HG02981 (cell line): Measurements from ENCODE around the gene GTF2I.
"Not testable (repeated sequence)": the region's sequence is repeated elsewhere in the genome, so short reads cannot be mapped to it uniquely, and the experiment has no call there.

Experiments used
- ATAC-seq: cut with Tn5 transposase; IDR thresholded peaks from one replicate; pipeline ENCODE4 v1.9.1; 2021; ENCODE audit warnings: mild to moderate bottlenecking, moderate library complexity; ENCODE audit not compliant: unreplicated experiment

The GTF2I gene

DNA sequence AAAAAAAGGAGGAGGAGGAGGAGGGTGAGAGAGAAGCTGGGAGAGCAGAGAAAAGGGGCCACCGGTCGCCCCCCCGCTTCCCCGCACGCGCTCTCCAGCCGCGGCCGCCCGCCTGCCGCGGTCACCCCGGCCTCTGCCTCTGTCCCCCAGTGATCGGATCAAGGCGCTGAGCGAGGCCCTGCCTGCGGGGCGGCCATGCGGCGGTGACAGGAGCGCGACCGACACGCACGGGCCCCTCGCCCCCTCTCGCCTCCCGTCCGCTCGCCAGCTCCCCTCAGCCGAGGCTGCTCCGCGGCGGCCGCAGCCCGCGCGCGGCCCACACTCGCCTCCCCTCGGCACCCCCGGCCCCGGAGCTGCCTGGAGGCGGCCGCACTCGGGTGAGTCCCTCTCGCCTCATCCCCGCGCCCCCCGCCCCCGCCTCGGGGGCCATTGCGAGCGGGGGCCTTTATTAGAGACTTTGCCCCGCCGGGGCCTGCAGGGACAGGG, at the start of gene GTF2I:
GTF2I (plus strand) TSS at position 27 of the 486 bp plus-strand sequence. CDS start 31,411 bp downstream, outside the sequence.
- peak; percentile 11 for ATAC-seq

- no peak for ATAC-seq
Observed at GRCh38 chr7:74612015-74612829, 45.3 kb upstream of the GTF2I start.

DNA sequence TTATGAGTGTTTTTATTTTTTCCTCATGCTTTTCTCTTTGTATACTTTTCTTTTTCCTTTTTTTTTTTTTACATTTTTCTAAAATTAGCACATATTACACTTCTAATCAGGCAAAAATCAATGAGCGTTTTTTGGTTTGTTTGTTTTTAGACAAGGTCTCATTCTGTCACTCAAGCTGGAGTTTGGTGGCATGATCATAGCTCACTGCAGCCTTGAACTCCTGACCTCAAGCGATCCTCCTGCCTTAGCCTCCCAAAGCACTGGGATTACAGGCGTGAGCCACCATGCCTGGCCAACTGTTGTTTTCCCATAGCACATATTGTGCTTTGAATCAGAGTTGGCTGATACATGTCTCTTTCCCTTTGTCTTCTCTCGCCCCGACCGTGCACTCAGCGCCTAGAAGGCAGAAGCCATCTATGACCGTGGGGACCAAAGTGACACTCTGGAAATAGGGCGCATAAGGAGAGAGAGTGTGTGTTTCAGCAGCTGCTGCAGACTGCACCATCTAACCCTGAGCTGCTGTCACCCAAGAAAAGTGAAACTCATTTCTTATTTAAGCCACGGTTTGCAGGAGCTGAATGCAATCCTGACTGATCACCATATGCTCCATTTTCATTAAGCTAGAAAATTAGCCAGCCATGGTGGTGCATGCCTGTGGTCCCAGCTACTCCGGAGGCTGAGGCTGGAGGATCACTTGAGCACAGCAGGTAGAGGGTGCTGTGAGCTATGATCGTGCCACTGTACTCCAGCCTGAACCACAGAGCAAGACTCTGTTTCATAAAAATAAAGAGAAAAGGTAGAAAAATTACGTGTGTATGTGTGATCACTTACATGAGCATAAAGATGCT, 41.4 kb upstream of the GTF2I start:
- no peak for ATAC-seq

DNA sequence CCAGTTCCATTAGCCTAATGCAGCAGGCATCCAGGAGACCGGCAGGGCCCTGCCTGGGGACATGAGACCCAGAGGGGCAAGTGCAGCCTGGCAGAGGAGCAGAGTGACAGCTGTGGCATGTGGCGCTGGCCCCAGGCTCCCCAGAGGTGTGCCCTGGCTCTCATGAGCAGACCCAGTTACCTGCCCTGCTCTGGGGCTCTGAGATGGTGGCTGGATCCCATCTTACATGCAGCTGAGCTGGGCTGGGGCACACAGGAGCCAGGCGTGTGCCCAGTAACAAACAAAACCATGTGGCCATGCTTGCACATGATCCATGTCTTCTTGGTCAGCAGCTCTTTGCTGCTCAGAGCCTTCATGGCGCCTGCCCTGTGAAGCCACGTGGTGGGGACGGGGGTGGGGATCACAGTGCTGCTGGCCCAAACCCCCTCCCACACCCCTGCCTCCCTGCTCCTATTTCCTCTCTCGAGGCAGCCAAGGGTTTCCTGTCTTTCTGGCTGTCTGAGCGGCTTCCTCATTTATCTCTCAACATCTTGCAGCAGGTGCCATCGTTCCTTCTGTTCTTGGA, 40.3 kb upstream of the GTF2I start:
- no peak for ATAC-seq

DNA sequence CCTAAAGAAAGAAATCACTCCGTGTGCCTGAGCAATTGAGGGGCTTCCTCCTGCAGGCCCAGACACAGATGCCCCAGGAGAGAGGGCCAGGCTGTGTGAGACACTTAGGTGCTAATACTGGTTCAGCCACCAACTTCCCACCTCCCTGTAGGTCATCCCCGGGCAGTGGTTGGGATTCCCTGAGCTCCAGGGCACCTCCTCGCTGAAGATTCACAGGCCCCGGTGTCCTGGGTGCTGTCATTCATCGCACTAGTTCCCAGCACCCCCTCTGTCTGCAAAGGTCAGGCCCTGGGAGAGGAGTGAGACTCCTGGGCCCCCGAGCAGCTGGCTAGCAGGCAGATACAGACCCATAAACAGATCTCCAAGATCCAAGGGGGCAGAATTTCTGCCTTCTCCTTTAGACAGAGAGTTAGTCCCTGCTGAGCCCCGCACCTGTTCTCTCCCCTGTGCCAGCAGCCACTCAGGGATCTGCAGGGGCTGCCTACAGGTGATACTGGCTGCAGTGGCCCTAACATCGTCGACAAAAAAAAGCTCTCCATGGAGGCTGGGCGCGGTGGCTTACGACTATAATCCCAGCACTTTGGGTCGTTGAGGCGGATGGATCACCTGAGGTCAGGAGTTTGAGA, 38.2 kb upstream of the GTF2I start:
- ATAC-seq = no peak

DNA sequence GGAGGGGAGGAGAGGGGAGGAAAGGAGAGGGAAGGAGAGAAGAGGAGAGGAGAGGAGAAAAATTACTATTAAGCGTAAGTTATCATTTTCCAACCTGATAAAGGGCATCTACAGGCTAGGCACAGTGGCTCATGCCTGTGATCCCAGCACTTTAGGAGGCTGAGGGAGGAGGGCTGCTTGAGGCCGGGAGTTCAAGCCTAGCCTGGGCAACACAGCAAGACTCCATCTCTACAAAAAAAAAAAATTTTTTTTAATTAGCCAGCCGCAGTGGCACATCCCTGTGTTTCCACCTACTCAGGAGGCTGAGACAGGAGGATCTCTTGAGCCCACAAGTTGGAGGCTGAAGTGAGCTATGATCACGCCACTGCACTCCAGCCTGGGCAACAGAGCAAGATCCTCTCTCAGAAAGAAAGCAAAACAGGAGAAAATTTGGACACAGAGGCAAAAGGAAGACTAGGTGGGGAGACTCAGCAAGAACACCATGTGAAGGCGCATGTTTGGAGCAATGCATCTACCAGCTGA, 35.2 kb upstream of the GTF2I start:
- no peak for ATAC-seq

DNA sequence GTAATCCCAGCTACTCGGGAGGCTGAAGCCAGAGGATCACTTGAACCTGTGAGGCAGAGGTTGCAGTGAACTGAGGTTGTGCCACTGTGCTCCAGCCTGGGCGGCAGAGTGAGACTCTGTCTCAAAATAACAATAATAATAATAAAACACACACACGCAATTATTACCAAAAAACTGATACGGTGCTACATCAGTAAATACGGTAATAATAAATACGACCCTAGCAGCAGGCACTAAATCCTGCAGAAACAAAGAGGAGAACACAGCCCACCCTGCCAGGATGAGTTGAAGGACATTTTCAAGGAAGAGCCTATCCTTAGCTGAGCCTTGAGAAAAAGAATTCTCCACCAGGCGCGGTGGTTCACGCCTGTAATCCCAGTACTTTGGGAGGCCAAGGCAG, 34.4 kb upstream of the GTF2I start:
- no peak for ATAC-seq

DNA sequence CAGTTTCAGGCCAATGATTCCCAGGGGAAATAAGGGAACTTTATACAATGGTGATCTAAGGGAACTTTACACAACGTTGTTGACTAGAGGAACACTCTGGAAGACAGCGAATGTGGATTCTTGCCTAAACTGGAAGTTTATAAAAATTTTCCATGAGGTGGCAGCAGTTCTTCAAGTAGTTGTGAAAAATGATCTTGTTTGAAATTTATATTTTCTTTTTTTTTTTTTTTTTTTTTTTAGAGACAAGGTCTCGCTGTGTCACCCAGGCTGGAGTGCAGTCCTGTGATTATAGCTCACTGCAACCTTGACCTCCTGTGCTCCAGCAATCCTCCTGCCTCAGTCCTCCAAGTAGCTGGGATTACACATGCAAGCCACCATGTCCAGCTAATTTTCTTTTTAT, 32.1 kb upstream of the GTF2I start:
- ATAC-seq = no peak

- ATAC-seq = no peak
Observed at GRCh38 chr7:74627661-74628411, 29.7 kb upstream of the GTF2I start.

DNA sequence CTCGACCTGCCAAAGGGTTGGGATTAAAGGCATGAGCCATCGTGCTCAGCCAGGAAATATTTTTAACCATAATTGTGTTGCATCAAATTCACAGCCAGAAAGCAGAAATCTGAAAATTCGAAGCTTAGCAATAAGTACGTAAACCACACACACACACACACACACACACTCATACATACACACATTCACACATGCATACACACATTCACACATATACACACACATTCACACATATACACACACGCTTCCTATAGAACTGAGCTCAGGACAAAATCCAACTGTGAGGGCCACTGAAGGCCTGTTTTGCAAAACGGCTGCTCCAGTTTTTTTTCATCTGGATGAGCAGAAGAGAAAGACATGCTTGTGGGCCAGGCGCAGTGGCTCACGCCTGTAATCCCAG, 25.0 kb upstream of the GTF2I start:
- ATAC-seq = no peak

DNA sequence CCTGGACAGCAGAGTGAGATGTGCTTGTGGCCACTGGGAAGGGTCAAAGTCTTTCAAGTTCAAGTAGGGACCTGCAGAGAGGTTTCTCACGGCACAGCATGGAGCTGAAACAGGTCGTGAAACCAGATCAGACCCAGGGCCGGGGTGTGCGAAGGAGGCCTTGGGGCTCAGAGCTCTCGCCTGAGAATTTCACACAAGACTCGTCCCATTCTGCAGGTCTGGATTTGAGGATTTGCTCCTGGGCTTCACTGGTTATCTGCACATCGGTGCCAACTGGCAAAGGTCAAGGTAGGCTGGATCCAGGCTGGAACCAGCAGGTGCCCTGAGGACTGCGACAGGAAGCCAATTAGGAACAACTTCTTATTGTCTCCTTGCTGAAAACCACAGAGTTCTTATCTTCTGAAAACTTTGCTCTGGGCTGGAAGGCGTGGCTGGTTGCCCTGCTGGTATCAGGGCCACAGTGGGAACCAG, 24.0 kb upstream of the GTF2I start:
- no peak for ATAC-seq

GRCh38 chr7:74637745-74638144, 19.8 kb upstream of the GTF2I start:
- ATAC-seq = no peak

- ATAC-seq = peak; percentile 90
Observed at GRCh38 chr7:74650055-74650454, 7.5 kb upstream of the GTF2I start.

GRCh38 chr7:74650493-74651132, 6.9 kb upstream of the GTF2I start:
- ATAC-seq = peak; percentile 30

DNA sequence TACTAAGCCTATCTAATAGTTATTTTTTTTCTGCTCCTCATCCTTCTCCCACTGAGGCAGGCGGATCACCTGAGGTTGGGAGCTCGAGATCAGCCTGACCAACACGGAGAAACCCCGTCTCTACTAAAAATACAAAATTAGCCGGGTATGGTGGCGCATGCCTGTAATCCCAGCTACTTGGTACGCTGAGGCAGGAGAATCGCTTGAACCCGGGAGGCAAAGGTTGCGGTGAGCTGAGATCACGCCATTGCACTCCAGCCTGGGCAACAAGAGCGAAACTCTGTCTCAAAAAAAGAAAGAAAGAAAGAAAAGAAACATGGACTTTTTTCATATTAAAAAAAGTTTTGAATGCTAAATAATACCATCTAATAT, 6.4 kb upstream of the GTF2I start:
- ATAC-seq = not testable (repeated sequence)

DNA sequence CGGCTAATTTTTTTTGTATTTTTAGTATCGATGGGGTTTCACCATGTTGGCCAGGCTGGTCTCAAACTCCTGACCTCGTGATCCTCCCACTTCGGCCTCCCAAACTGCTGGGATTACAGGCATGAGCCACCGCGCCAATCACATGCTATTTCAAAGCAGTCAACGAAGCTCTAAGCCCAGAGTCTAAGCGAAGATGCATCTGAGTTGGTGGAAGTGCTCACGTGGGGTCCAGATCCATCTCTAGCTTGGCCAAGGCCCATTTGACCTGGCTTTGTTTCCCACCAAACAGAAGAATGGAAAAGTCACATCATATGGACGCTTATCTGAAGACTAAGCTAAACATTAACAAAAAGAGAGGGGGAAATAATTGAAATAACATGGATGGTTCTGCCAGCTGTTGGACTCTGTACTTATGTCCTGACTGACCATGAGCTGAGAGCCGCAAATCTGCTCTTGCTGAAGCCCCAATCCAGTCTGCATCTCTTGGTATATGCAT, 3.8 kb upstream of the GTF2I start:
- ATAC-seq = no peak

DNA sequence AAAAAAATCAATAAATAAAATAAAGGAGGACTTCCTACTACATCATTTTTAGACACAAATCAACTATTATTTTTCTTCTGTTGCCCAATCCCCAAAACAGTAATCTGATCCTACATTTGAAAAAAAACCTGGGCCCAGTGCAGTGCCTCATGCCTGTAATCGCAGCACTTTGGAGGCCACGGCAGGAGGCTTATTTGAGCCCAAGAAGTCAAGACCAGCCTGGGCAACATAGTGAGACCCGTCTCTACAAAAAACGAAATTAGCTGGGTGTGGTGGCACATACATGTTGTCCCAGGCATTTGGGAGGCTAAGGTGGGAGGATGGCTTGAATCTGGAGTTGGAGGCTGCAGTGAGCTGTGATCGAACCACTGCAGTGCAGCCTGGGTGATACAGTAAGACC, 2.7 kb upstream of the GTF2I start:
- no peak for ATAC-seq

DNA sequence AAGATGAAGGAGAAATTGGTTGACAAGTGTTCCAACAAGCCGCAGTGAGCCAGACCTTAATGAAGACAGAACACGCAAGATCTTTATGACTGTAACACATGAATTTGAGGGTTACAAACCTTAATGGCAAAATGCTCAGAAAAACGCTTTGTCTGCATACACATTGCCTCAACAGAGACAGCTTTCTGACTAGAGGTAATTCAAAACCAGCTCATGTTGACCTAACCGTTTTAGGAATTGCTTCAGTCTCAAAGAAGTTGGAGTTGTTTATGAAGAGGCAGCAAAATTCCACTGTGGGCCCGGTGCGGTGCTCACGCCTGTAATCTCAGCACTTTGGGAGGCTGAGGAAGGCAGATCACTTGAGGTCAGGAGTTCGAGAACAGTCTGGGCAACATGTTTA, 2.2 kb upstream of the GTF2I start:
- no peak for ATAC-seq

- ATAC-seq = no peak
Observed at GRCh38 chr7:74655768-74656440, 1.6 kb upstream of the GTF2I start.
